NK-92 (cell line): ENCODE measurements around the gene KRTAP10-12.

Experiments
- DNase-seq: peaks from one replicate; lab custom pipeline; 2025; ENCODE audit not compliant: unreplicated experiment; lab: John Stamatoyannopoulos, UW

KRTAP10-12 gene

GRCh38 chr21:44710756-44711326, 13.9 kb downstream of the KRTAP10-12 start:
- no peak for DNase-seq

- DNase-seq = no peak
Measured at GRCh38 chr21:44711327-44712202, 14.6 kb downstream of the KRTAP10-12 start, which contains the start of gene TSPEAR. TSS of gene TSPEAR (minus strand) at chr21:44711572. CDS start at chr21:44711514, 58 bp downstream.

- no peak for DNase-seq
Measured at GRCh38 chr21:44712203-44713028, 15.4 kb downstream of the KRTAP10-12 start.

- DNase-seq = no peak
Measured at GRCh38 chr21:44713130-44713529, 16.2 kb downstream of the KRTAP10-12 start.

- no peak for DNase-seq
Measured at GRCh38 chr21:44713846-44714245, 16.9 kb downstream of the KRTAP10-12 start.

GRCh38 chr21:44714905-44715304, 17.9 kb downstream of the KRTAP10-12 start:
- DNase-seq = no peak

- no peak for DNase-seq
Measured at GRCh38 chr21:44716984-44717383, 20.0 kb downstream of the KRTAP10-12 start.

GRCh38 chr21:44718093-44718492, 21.1 kb downstream of the KRTAP10-12 start:
- no peak for DNase-seq

GRCh38 chr21:44718571-44718970, 21.6 kb downstream of the KRTAP10-12 start:
- DNase-seq = no peak

GRCh38 chr21:44720170-44720569, 23.2 kb downstream of the KRTAP10-12 start:
- no peak for DNase-seq

- DNase-seq = no peak
Measured at GRCh38 chr21:44722731-44723130, 25.8 kb downstream of the KRTAP10-12 start.

GRCh38 chr21:44723177-44724131, 26.5 kb downstream of the KRTAP10-12 start:
- no peak for DNase-seq

- no peak for DNase-seq
Measured at GRCh38 chr21:44724196-44724595, 27.2 kb downstream of the KRTAP10-12 start.

GRCh38 chr21:44724926-44725325, 28.0 kb downstream of the KRTAP10-12 start:
- DNase-seq = no peak

GRCh38 chr21:44726826-44727225, 29.9 kb downstream of the KRTAP10-12 start:
- no peak for DNase-seq

- no peak for DNase-seq
Measured at GRCh38 chr21:44727321-44727720, 30.3 kb downstream of the KRTAP10-12 start.

GRCh38 chr21:44727757-44728156, 30.8 kb downstream of the KRTAP10-12 start:
- no peak for DNase-seq

GRCh38 chr21:44728716-44729115, 31.7 kb downstream of the KRTAP10-12 start:
- no peak for DNase-seq

GRCh38 chr21:44729336-44730027, 32.5 kb downstream of the KRTAP10-12 start:
- DNase-seq = no peak

GRCh38 chr21:44730028-44730395, 33.0 kb downstream of the KRTAP10-12 start:
- DNase-seq = no peak
